Measurements from ENCODE around the gene HEBP2.

DNA sequence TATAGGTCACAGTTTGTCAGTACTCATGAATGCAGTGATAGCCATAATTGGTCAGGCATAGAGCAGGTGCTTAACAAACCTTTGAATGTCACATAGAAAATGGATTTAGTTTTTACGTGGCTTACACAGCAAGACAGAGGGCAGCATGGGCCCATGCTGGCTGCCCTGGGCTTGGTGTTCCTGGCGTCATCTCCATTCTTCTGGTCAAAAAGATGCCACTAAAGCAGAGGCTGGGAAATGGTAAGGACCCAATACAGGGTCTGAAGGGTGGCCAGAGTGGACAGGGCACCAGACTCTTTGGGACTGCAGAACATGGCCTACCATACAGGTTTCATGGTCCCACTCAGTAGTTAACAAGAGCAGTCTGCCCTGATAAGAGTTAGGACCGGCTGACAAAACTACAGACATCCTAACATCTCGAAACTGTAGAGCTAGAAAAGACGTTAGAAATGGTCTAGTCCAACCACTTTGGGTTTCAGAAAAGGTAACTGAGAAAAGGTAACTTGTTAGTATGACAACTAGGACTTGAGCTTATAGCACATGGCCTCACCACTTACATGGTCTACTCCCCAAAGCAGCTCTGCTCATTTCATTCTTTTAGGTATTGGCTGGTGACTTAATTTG, 22.6 kb downstream of the HEBP2 start:
- TF ChIP-seq, protein P1, sequence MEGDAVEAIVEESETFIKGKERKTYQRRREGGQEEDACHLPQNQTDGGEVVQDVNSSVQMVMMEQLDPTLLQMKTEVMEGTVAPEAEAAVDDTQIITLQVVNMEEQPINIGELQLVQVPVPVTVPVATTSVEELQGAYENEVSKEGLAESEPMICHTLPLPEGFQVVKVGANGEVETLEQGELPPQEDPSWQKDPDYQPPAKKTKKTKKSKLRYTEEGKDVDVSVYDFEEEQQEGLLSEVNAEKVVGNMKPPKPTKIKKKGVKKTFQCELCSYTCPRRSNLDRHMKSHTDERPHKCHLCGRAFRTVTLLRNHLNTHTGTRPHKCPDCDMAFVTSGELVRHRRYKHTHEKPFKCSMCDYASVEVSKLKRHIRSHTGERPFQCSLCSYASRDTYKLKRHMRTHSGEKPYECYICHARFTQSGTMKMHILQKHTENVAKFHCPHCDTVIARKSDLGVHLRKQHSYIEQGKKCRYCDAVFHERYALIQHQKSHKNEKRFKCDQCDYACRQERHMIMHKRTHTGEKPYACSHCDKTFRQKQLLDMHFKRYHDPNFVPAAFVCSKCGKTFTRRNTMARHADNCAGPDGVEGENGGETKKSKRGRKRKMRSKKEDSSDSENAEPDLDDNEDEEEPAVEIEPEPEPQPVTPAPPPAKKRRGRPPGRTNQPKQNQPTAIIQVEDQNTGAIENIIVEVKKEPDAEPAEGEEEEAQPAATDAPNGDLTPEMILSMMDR (IDR thresholded peaks at IDR 0.05), result no peak
- no peak for TF ChIP-seq POLR2A (IDR thresholded peaks at IDR 0.05)

Data from thyroid gland (tissue), 4 donors.